Loucy (cell line): ENCODE results near the gene SLX9.

ENCODE experiments used
- EZH2phosphoT487 ChIP-seq: fragments of 200-600 bp; IDR thresholded peaks from 2 replicates; pipeline ENCODE4 v1.6.1; 2018; ENCODE audit warnings: antibody characterized with exemption, mild to moderate bottlenecking, moderate library complexity, borderline replicate concordance
- TF ChIP-seq, protein P1 (sequence below): fragments of 200-600 bp; sonication (generic); conservative IDR thresholded peaks from 2 replicates; pipeline ENCODE4 v1.5.1; 2014; ENCODE audit warnings: mild to moderate bottlenecking, antibody characterized with exemption, low read length

DNA sequence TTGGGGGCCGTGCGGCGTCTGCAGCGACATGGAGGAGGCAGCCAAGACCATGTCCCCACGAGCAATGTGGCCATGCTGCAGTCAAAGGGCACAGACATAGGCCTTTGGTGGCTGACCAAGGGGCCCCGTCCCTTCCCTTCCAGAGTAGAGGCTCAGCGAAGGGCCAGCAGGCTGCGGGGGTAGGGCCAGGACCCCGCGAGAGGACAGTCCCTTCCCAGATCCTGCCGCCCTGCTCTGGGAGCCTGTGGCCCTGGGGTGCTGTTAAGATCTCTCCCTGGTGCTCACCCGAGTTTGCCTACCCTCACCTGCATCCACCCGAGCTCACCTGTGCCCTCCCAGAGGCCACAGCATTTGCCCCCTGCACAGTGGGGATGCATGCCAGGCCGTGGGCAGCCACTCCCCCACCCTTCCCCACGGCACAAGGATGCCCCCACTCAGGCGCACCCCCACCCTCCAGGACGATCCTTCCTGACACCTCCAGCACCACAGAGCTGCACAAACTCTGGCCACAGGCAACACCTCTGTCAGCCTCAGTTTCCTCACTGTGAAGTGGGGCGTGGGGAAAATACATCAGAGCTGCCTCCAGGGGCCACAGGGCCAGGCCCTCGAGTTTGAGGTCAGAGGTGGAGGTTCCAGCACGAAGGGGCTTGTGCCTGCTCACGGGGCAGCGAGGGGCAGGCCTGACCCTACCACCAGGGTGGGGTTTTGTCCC is 34.7 kb upstream of the SLX9 start:
- TF ChIP-seq, protein P1, sequence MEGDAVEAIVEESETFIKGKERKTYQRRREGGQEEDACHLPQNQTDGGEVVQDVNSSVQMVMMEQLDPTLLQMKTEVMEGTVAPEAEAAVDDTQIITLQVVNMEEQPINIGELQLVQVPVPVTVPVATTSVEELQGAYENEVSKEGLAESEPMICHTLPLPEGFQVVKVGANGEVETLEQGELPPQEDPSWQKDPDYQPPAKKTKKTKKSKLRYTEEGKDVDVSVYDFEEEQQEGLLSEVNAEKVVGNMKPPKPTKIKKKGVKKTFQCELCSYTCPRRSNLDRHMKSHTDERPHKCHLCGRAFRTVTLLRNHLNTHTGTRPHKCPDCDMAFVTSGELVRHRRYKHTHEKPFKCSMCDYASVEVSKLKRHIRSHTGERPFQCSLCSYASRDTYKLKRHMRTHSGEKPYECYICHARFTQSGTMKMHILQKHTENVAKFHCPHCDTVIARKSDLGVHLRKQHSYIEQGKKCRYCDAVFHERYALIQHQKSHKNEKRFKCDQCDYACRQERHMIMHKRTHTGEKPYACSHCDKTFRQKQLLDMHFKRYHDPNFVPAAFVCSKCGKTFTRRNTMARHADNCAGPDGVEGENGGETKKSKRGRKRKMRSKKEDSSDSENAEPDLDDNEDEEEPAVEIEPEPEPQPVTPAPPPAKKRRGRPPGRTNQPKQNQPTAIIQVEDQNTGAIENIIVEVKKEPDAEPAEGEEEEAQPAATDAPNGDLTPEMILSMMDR = no peak
- TF ChIP-seq EZH2phosphoT487 = no peak
